Measurements from ENCODE around the gene GLOD4. TPM values are rescaled to one million over a fixed set of nuclear protein-coding genes. Genes with fewer than 3 reads are reported as not detected.

GLOD4 gene
- 97.0 to 120 TPM (median 99.0 TPM) in 5 replicates for total RNA-seq (2022; extraction: Qiagen RNA extraction; ENCODE audit: low read depth)

GRCh38 chr17:781805-782731 is at the start of gene GLOD4, which contains the start of gene MRM3:
Gene GLOD4, minus strand, starts transcription at chr17:782280. Its CDS starts 25 bp downstream, at chr17:782255.
Gene MRM3, plus strand, starts transcription at chr17:782353. Its CDS starts 26 bp downstream, at chr17:782379.

GRCh38 chr17:752002-752619 is 30.0 kb downstream of the GLOD4 start, which contains the start of gene GEMIN4:
Gene GEMIN4, minus strand, starts transcription at chr17:752264. Its CDS starts 122 bp downstream, at chr17:752142.

GRCh38 chr17:732067-732901 is 49.8 kb downstream of the GLOD4 start, which contains the start of gene TLCD3A:
Gene TLCD3A, plus strand, starts transcription at chr17:732596. Its CDS starts 52 bp downstream, at chr17:732648.

Other genes with a start within 250 kb of the GLOD4 start
- gene VPS53, start 67.4 kb downstream of the GLOD4 start, total RNA-seq (2022; extraction: Qiagen RNA extraction; ENCODE audit: low read depth) = 22.6 to 26.5 TPM (median 24.1 TPM) in 5 replicates
- gene TLCD3A, start 49.7 kb downstream of the GLOD4 start, total RNA-seq (2022; extraction: Qiagen RNA extraction; ENCODE audit: low read depth) = 50.0 to 57.0 TPM (median 54.5 TPM) in 5 replicates
- gene GEMIN4, start 30.0 kb downstream of the GLOD4 start, total RNA-seq (2022; extraction: Qiagen RNA extraction; ENCODE audit: low read depth) = 53.1 to 60.8 TPM (median 58.4 TPM) in 5 replicates
- gene MRM3, start 73 bp upstream of the GLOD4 start, total RNA-seq (2022; extraction: Qiagen RNA extraction; ENCODE audit: low read depth) = 41.2 to 52.5 TPM (median 42.9 TPM) in 5 replicates
- gene NXN, start 197.5 kb upstream of the GLOD4 start, total RNA-seq (2022; extraction: Qiagen RNA extraction; ENCODE audit: low read depth) = 19.6 to 28.8 TPM (median 25.9 TPM) in 5 replicates
- gene TIMM22, start 214.8 kb upstream of the GLOD4 start, total RNA-seq (2022; extraction: Qiagen RNA extraction; ENCODE audit: low read depth) = 27.2 to 31.9 TPM (median 28.8 TPM) in 5 replicates

Data from A549 treated with GW870086 at 1 μM for 4 hours (cell line).